ENCODE measurements around the gene GORASP2.

DNA sequence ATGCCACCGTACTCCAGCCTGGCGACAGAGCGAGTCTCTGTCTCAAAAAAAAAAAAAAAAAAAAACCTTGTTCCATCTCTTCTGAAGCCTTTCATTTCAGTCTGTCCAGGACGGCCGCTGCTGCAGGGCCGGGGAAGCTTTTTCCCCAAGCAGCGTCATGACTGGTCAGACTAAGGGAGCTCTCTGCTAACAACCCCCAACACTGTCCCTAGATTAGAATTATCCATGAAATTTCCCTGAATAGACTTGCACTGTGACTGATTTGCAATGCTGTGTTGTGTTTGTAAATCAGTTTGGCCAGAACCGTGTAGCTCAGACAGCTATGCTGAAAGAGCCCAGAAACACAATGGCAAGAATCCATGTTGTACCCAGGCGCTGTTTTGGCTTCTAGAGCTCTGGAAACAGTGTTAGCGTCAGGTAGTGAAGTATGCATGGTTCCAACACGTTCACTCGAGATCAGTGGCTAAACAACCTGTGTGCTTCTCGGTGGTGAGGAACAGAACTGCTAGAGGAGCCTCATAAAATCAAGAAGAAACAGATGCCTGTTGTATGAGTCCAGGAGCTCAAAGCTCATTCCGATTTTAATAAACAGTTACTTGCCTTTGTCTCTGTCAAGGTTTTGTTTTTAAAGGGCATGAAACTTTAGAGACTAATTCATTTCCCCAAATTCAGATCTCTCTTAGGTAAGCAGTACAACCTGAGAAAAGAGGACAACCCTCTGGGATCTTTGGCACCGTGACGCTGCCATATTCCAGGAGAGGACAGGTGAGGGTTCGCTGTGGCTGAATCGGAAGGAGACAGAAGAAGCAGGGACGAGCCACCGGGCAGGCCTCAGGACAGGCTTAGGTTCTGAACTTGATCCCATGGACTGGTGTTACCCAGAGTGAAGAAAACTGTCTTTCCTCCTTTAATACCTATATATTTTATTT is 43.5 kb downstream of the GORASP2 start:
- TF ChIP-seq ZNF565 (CRISPR knock-in tag; conservative IDR thresholded peaks at IDR 0.05; ENCODE audit: low read depth) (no peak), BACH2 (CRISPR knock-in tag; IDR thresholded peaks at IDR 0.05; ENCODE audit: borderline replicate concordance) (no peak), ARNTL (CRISPR knock-in tag; IDR thresholded peaks at IDR 0.05; ENCODE audit: borderline replicate concordance, low read depth) (no peak), ZNF70 (CRISPR knock-in tag; IDR thresholded peaks at IDR 0.05) (no peak), GLIS3 (CRISPR knock-in tag; IDR thresholded peaks at IDR 0.05) (no peak)
- TF ChIP-seq, protein P1, sequence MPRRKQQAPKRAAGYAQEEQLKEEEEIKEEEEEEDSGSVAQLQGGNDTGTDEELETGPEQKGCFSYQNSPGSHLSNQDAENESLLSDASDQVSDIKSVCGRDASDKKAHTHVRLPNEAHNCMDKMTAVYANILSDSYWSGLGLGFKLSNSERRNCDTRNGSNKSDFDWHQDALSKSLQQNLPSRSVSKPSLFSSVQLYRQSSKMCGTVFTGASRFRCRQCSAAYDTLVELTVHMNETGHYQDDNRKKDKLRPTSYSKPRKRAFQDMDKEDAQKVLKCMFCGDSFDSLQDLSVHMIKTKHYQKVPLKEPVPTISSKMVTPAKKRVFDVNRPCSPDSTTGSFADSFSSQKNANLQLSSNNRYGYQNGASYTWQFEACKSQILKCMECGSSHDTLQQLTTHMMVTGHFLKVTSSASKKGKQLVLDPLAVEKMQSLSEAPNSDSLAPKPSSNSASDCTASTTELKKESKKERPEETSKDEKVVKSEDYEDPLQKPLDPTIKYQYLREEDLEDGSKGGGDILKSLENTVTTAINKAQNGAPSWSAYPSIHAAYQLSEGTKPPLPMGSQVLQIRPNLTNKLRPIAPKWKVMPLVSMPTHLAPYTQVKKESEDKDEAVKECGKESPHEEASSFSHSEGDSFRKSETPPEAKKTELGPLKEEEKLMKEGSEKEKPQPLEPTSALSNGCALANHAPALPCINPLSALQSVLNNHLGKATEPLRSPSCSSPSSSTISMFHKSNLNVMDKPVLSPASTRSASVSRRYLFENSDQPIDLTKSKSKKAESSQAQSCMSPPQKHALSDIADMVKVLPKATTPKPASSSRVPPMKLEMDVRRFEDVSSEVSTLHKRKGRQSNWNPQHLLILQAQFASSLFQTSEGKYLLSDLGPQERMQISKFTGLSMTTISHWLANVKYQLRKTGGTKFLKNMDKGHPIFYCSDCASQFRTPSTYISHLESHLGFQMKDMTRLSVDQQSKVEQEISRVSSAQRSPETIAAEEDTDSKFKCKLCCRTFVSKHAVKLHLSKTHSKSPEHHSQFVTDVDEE (CRISPR knock-in tag; IDR thresholded peaks at IDR 0.05): no peak
- TF ChIP-seq, protein P2, sequence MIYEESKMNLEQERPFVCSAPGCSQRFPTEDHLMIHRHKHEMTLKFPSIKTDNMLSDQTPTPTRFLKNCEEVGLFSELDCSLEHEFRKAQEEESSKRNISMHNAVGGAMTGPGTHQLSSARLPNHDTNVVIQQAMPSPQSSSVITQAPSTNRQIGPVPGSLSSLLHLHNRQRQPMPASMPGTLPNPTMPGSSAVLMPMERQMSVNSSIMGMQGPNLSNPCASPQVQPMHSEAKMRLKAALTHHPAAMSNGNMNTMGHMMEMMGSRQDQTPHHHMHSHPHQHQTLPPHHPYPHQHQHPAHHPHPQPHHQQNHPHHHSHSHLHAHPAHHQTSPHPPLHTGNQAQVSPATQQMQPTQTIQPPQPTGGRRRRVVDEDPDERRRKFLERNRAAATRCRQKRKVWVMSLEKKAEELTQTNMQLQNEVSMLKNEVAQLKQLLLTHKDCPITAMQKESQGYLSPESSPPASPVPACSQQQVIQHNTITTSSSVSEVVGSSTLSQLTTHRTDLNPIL (CRISPR knock-in tag; IDR thresholded peaks at IDR 0.05; ENCODE audit: low read depth): no peak
